CD4-positive, alpha-beta T cell treated with Interleukin-21 for 1 hour (primary cell): Measurements from ENCODE around the gene UPK3A.
"Not testable (repeated sequence)": the region's sequence is repeated elsewhere in the genome, so short reads cannot be mapped to it uniquely, and the experiment has no call there.

Source experiments
- DNase-seq: peaks from one replicate; pipeline ENCODE4 v3.0.0-alpha.2; 2020

The UPK3A gene

GRCh38 chr22:45310331-45310976, 25.7 kb downstream of the UPK3A start:
- DNase-seq = no peak

DNA sequence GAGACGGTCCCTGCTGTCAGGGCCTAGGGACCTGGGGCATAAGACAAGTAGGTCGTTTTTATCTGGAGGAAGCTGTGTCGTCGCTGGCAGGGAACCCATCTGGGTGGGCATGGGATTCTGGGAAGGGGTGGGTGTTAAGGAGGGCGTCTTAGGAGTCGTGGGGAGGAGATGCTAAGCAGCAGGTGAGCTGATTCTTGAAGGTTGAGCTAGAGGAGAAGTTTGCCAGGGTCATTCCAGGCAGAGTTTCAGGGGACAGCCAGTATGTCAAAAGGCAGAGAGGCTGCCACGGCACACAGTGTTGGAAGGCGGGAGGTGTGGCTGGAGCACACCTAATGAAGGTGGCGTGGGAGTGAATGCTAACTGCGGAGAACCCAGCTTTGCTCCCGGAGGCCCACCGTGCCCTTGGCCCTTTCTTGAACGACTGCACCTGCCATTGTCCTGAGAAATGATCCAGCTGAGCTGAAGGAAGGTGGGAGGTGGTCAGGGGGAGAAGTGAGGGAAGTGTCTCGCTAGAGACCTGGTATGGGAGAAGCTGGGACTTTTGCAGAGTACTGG, 26.3 kb downstream of the UPK3A start:
- no peak for DNase-seq

- DNase-seq = no peak
These were observed 27.7 kb downstream of the UPK3A start for GRCh38 chr22:45312415-45312814.

GRCh38 chr22:45312856-45313255, 28.1 kb downstream of the UPK3A start:
- no peak for DNase-seq

GRCh38 chr22:45314054-45314721, 29.4 kb downstream of the UPK3A start:
- no peak for DNase-seq

- DNase-seq = no peak
These were observed 30.0 kb downstream of the UPK3A start for GRCh38 chr22:45314786-45315185.

- DNase-seq = no peak
These were observed 32.2 kb downstream of the UPK3A start for GRCh38 chr22:45316796-45317526.

DNA sequence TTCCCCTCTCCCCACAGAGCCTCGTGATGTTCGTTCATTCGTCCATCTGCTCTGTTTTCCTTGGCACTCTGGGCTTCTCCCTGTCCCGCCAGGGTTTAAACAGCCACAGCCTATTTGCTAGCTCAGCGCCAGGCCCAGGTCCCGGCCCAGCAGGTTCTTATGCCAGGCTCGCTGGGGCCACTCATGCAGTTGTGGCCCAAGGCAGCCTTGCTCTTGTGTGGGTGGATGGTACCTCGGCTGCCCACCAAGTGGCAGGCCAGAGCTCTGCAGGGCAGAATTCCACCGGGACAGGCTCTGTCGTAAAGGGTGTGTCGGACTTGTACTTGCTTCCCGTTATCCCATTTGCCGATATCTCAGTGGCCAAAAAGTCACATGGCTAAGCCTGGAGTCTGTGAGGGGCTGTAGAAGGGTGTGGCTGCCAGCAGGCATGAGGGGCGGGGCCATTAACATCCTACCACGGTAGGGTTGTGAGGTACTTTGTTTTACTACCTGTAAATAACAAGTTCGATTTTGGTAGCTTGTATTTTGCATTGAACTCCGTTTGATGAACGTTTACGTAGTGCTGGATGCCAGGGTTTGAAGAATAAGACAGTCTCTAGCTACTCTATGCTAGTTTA, 32.9 kb downstream of the UPK3A start:
- no peak for DNase-seq

DNA sequence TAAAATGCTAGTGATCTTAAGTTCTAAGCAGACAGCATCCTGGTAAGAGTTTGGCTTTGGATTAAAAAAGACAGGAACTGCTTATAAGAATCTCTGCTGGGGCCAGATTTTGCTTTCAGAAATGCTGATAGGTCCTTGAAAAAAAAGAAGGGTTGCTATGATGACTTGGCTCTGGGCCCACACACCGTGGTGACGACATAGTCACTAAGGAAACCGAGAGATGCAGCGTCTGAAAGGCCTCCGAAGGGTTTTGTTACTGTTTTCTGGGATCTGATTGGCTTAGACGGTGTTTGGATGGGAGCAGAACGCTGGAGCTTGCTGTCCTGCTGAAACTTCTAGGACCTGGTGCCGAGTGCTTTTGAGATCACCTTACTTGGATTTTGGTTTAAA, 33.4 kb downstream of the UPK3A start:
- peak; percentile 96 for DNase-seq

DNA sequence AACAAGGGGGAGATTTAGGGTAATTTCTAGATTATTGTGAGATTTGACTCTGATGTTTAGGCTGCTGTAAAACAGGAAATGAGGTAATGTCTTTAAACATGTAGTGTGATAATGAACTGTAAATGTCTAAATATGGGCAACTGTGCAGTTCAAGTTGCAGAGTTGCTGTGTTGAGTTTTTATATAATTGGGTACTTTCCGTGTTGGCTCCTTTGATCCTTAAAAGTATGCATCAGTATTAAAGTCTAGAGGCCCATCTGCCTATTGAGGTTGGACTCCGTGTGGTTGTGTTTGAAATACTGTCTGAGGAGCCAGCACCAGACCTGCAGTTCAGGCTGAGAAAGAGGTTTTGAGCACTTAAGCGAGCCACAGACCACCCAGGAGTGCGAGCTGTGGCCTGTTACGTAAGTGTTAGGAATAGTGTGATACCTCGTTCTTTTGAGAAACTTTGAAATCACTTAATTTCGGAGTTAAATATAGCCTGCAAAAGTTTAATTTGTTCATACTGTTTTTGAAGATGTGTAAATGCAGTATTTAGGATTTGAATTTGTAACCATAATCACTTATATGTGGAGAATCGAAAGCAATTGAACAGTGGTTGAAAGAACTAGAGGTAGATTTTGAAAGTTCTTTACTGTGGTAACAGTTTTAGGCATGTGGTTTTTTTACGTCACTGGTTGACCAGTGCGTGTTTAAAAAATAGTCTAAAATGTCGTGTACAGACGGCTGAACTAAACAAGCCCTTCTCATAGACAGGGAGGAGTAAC, 34.0 kb downstream of the UPK3A start:
- peak; percentile 90 for DNase-seq

GRCh38 chr22:45319324-45319685, 34.6 kb downstream of the UPK3A start:
- DNase-seq = no peak

- no peak for DNase-seq
These were observed 35.7 kb downstream of the UPK3A start for GRCh38 chr22:45320357-45320976.

GRCh38 chr22:45321827-45322226, 37.1 kb downstream of the UPK3A start:
- no peak for DNase-seq

GRCh38 chr22:45322873-45323525, 38.2 kb downstream of the UPK3A start:
- DNase-seq = no peak

DNA sequence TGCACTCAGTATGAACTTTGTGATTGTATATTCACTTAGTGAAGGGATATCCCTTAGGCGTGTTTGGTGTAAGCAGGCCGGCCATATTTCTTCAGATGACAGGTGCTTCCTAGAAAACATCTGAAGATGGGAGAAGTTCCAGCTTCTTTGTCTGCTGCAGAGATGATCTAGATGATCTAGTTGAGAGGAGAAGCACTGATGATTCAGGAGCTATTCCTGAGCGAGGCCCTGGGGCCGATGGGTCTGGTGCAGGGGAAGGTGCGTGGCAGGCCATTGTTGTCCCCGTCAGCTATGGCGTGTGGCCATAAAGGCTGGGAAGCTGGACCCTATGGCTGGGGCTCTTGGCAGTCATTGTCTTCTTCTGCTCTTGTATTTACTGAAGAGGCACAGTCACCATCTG, 38.9 kb downstream of the UPK3A start:
- no peak for DNase-seq

DNA sequence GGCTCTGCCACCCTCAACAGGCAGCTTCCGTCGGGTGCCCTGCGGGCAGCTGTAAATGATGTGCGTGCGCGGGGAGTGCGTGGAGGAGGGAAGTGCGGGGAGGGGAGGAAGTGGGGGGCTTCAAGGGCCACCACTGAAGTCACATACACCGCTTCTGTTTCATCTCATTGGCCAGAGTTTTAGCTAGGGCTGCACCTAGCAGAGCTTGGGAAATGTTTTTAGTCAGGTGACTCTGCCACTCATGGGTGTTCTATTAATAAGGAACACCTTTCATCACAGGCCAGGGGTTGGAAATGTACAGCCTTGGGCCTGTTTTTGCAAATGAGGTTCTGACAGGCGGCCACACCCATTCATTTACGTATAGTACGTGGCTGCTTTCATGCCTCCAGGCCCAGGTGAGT, 39.6 kb downstream of the UPK3A start:
- no peak for DNase-seq

DNA sequence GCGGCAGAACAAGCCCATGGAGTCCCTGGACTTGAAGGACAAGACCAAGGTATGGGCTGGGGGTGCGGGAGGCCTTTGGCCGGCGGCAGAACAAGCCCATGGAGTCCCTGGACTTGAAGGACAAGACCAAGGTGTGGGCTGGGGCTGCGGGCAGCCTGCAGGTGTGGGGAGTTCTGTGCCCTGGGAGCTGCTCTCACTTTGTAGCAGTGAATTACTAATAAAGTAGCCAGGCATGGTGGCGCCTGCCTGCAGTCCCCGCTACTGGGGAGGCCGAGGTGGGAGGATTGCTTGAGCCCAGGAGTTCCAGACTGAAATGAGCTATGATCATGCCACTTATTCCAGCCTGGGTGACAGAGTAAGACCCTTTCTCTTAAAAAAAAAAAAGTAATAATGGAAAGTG, 43.5 kb downstream of the UPK3A start:
- not testable (repeated sequence) for DNase-seq

DNA sequence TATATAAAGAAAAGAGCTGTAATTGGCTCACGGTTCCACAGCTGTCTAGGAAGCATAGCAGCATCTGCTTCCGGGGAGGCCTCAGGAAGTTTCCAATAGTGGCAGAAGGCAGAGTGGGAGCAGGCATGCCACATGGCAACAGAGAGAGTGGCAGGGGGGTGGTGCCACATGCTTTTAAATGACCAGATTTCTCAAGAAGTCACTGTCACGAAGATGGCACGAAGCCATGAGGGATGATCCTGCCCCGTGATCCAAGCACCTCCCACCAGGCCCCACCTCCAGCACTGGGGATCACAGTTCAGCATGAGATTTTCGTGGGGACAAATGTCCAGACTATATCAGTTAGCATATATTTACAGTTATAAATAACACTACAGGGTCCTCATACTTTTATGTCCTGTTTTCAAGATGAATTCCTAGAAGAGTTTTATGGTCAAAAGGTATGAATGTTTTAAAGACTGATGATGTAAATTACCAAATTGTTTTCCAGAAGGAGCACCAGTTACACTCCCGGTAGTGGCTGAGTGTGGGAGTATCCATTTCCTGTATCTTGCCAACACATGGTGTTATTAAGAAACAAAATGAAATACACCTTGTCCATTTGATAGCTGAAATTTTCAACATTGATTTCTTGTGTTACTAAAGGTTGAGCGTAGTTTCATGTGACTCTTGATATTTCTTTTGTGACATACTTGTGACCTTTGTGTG, 44.2 kb downstream of the UPK3A start:
- DNase-seq = no peak

DNA sequence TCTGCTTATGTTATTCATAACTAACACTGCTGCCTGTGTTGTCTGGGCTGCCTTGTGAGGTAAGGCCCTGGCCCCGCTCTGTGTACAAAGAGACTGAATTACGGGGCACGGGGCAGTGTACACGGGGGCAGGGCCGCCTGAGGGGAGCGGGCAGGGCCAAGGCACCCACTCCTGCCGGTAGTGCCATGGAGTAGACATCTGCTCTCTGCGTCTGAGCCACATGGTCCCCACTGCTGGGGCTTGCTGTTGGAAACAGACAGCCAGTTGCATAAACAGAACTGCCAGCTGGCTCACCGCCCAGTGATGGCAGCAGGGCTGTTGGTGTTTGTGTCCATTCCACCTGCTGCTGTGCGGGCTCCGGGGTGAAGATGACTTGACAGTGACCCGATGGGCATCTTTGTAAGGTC, 44.8 kb downstream of the UPK3A start:
- no peak for DNase-seq

DNA sequence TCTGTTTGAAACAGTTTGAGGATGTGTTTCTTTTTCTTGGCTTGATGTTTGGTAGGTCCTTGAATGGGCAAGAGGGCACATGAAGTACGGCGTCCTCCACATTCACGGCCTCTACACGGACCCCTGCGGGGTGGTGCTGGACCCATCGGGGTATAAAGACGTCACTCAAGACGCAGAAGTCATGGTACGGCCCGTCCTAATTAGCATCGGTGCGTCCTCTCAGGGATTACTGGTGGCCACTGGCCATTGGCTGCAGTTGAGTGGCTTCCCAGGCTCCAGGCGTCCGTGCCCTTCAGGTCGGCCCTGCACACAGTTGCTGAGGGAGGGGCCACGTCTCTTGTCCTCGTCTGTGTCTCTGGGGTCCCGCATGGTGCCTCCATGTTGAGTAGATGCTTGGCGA, 45.8 kb downstream of the UPK3A start:
- DNase-seq = no peak

DNA sequence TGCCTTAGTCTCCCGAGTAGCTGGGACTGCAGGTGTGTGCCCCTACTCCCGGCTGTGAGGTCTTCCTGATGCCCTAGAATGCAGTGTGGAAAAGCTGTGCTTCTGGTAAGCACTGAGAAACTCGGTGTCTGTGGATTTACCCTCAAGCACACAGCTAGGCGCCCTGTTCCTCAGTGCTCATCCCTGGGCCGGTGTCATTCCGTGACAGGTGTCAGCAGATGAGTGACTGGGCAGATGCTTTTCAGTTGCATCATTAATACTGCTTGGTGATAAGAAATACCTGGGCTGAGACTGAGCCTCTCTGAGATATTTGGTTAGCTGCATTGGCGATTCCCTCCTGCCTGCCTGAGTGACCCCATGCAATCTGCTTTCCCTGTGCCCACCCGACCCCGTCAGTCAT, 46.7 kb downstream of the UPK3A start:
- DNase-seq = no peak
